K562 treated with DMSO at 1 percent for 24 hours (cell line): Measurements from ENCODE around the gene LAT. TPM values are rescaled to one million over a fixed set of nuclear protein-coding genes. Genes with fewer than 3 reads are reported as not detected.

Experiments used
- total RNA-seq: library from RNA; unstranded; fragments of 300-600 nt; gene quantifications from 2 replicates; pipeline ENCODE4 v1.2.3, GENCODE V29; 2022; ENCODE audit warnings: low read depth; ENCODE audit not compliant: insufficient read depth

Gene LAT, protein sequence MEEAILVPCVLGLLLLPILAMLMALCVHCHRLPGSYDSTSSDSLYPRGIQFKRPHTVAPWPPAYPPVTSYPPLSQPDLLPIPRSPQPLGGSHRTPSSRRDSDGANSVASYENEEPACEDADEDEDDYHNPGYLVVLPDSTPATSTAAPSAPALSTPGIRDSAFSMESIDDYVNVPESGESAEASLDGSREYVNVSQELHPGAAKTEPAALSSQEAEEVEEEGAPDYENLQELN
- total RNA-seq, result 1.9 and 2.1 TPM in 2 replicates

DNA sequence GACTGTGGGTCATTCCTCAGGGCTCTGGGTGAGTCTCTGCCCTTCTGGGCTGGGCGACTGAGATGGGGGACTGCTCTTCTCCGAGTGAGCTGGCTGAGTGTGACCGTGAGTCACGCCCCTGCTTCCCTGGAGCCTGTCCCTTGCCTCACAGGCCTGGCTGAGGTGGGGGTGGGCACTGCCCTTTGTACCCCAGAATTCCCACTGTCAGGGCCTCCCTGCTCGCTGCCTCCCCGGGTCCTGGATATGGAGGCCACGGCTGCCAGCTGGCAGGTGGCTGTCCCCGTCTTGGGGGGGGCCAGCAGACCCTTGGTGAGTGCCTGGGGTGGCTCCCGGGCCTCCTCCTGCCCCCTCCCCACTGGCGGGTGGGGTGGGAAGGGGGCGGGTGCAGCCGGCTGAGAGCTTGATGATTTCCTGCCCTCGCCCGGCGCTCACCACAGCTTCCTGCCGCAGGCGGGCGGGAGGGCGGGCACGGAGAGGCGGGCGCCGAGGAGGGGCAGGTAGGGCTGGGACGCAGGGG lies at the start of gene LAT:
Gene LAT, plus strand, starts transcription at position 434 of the 517 bp plus-strand sequence. CDS start 366 bp downstream, outside the sequence.

GRCh38 chr16:28950648-28951409 lies 34.0 kb upstream of the LAT start, which contains the start of gene NFATC2IP:
Gene NFATC2IP (plus strand): TSS chr16:28950937. CDS start chr16:28951012, 75 bp downstream.

GRCh38 chr16:28974437-28975157 lies 10.3 kb upstream of the LAT start, which contains the start of gene SPNS1:
Gene SPNS1 (plus strand): TSS chr16:28974778. CDS start chr16:28975152, 374 bp downstream.

Other genes starting within 250 kb of the LAT start
- 0.22 TPM in 1 of 2 replicates, not detected in the other for gene NPIPB9, start 233.3 kb upstream of the LAT start, total RNA-seq
- 275 and 280 TPM in 2 replicates for gene ATXN2L, start 162.1 kb upstream of the LAT start, total RNA-seq
- 261 and 292 TPM in 2 replicates for gene TUFM, start 138.7 kb upstream of the LAT start, total RNA-seq
- 56.6 and 57.2 TPM in 2 replicates for gene SH2B1, start 121.2 kb upstream of the LAT start, total RNA-seq
- 4.1 and 5.6 TPM in 2 replicates for gene ATP2A1, start 106.6 kb upstream of the LAT start, total RNA-seq
- 33.5 and 36.2 TPM in 2 replicates for gene RABEP2, start 59.8 kb upstream of the LAT start, total RNA-seq
- 6.9 and 10.8 TPM in 2 replicates for gene CD19, start 53.1 kb upstream of the LAT start, total RNA-seq
- 23.1 and 24.2 TPM in 2 replicates for gene NFATC2IP, start 34.1 kb upstream of the LAT start, total RNA-seq
- 107 TPM in 2 replicates for gene SPNS1, start 10.3 kb upstream of the LAT start, total RNA-seq